Stimulated activated naive CD8-positive, alpha-beta T cell treated with anti-CD3 and anti-CD28 coated beads, Interleukin-15, Interleukin-2, amounts not matched to agents 100 ng/mL and 50 ng/mL, for 24 hours (primary cell): ENCODE data around the gene NLRP14.

Experiments
- H3K27ac Mint-ChIP-seq: one replicate; pipeline ENCODE4 v1.8.0; 2021; ENCODE audit warnings: mild to moderate bottlenecking, mixed read lengths
- H3K27me3 Mint-ChIP-seq: one replicate; pipeline ENCODE4 v1.8.0; 2021; ENCODE audit warnings: mixed read lengths
- H3K36me3 Mint-ChIP-seq: one replicate; pipeline ENCODE4 v1.8.0; 2021; ENCODE audit warnings: low read depth, mixed read lengths
- H3K4me1 Mint-ChIP-seq: one replicate; pipeline ENCODE4 v1.8.0; 2021; ENCODE audit warnings: low read depth, mixed read lengths
- H3K4me3 Mint-ChIP-seq: one replicate; pipeline ENCODE4 v1.8.0; 2021; ENCODE audit warnings: mild to moderate bottlenecking, mixed read lengths
- H3K9me3 Mint-ChIP-seq: one replicate; pipeline ENCODE4 v1.8.0; 2021; ENCODE audit warnings: mixed read lengths

NLRP14 gene

DNA sequence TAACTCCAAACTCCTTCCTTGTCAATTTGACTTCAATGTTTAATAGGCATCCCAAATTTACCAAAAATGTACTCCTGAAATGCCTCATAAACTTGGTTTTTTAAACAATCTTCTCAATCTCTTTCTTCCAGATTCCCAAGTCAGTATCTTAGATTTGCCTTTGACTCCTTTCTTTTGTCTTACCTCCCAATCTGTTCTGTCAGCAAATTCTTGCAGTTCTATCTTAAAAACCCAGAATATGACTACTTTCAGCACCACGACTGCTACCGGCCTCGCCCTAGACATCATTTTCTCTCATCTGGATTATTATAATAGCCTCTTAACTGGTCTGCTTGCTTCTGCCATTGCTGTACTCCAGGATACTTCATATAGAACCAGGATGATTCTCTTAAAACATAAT is 7.9 kb downstream of the NLRP14 start:
- no peak overlapping the region for H3K4me3 Mint-ChIP-seq
- H3K27ac Mint-ChIP-seq = no peak overlapping the region
- H3K4me1 Mint-ChIP-seq = no peaks in the 10 kb centered on the region
- H3K9me3 Mint-ChIP-seq = no peaks in the 10 kb centered on the region
- H3K36me3 Mint-ChIP-seq = no peaks in the 10 kb centered on the region
- H3K27me3 Mint-ChIP-seq = peaks cover 3% of the 10 kb centered on the region

DNA sequence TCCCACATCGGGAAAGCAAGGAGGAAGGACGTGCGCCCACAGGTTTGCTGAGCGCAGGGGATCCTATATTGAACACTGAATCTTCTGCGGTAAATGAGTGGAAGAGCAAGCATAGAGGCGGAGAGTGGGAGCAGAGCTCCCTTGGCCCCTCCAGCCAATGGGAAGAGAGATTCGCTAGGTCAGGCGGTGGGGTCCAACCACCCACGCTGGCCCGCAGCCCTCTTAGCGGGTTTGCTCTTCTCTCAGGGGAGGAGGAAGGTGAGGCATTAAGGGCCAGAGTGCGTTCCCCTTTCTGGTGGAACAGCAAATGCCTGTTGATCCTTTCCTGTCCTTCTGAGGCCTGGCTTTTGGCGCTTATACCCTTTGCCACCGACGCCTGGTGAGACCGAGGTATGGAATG is 10.6 kb downstream of the NLRP14 start:
- no peak overlapping the region for H3K27ac Mint-ChIP-seq
- no peaks in the 10 kb centered on the region for H3K27me3 Mint-ChIP-seq
- no peaks in the 10 kb centered on the region for H3K4me1 Mint-ChIP-seq
- no peak overlapping the region for H3K4me3 Mint-ChIP-seq
- no peaks in the 10 kb centered on the region for H3K36me3 Mint-ChIP-seq
- no peaks in the 10 kb centered on the region for H3K9me3 Mint-ChIP-seq

DNA sequence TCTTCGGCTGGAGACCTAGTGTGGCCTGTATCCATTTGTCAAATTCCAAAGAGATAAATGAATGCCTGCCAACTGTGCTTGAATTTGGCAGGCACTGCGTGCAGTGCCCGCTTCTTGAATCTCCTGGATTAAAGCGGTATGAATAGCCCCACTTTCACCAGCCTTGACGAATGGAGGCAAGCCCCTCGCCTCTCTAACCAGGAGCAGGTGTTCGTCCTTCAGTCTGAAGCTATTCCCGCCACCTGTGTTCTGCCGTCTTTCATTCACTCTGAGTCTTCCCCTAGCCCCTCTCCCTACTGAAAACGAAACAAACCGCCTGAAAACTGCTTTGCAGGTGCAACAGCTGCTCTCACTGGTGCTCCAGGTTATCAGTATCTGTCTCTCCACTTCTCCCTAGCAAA is 11.2 kb downstream of the NLRP14 start:
- Mint-ChIP-seq H3K27me3 (no peaks in the 10 kb centered on the region), H3K36me3 (no peaks in the 10 kb centered on the region), H3K4me3 (no peak overlapping the region)

DNA sequence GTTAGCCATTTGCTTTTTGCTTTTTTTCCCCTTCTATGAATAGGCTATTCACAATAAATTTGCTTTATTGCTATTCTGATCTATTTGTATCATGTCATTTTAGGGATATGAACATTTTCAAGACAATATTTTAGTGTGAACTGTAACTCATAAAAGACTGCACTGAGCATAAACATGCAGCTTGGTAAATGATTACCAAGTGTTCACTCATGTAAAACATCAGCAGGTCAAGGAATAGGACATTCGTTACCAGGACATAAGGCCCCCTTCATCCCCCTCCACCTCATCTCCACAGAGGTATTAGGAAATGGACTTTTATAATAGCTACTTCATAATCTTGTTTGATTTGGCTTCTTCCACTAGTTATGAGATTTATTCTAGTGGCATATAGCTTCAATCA is 12.4 kb downstream of the NLRP14 start:
- H3K36me3 Mint-ChIP-seq = no peaks in the 10 kb centered on the region
- H3K27ac Mint-ChIP-seq = no peak overlapping the region
- no peaks in the 10 kb centered on the region for H3K27me3 Mint-ChIP-seq
- no peaks in the 10 kb centered on the region for H3K9me3 Mint-ChIP-seq
- no peaks in the 10 kb centered on the region for H3K4me1 Mint-ChIP-seq
- no peak overlapping the region for H3K4me3 Mint-ChIP-seq

More for the DNA sequence above, 11.2 kb downstream of the NLRP14 start:
- no peaks in the 10 kb centered on the region for H3K4me1 Mint-ChIP-seq
- H3K27ac Mint-ChIP-seq = no peak overlapping the region
- H3K9me3 Mint-ChIP-seq = no peaks in the 10 kb centered on the region

DNA sequence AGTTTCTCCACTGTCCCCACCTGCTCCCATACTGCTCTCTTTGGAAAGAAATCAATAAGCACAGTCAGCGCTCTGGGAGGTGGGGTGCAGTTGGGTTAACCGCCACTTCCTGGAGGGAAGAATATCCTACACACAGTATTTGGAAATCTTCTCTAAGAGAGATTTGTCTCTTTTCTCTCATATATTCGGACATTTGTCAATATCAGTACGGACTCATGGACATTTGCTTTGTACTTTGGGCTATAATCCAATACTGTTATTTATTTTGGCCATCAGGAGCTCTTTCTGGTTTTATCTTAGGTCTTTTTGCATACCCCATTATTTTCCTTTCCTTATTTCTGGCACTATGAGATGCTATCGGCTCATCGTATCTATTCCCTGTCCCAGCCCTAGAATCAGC is 13.7 kb downstream of the NLRP14 start:
- H3K4me1 Mint-ChIP-seq = no peaks in the 10 kb centered on the region
- no peaks in the 10 kb centered on the region for H3K27me3 Mint-ChIP-seq
- H3K36me3 Mint-ChIP-seq = no peaks in the 10 kb centered on the region
- no peak overlapping the region for H3K27ac Mint-ChIP-seq
- H3K4me3 Mint-ChIP-seq = no peak overlapping the region
- no peaks in the 10 kb centered on the region for H3K9me3 Mint-ChIP-seq

DNA sequence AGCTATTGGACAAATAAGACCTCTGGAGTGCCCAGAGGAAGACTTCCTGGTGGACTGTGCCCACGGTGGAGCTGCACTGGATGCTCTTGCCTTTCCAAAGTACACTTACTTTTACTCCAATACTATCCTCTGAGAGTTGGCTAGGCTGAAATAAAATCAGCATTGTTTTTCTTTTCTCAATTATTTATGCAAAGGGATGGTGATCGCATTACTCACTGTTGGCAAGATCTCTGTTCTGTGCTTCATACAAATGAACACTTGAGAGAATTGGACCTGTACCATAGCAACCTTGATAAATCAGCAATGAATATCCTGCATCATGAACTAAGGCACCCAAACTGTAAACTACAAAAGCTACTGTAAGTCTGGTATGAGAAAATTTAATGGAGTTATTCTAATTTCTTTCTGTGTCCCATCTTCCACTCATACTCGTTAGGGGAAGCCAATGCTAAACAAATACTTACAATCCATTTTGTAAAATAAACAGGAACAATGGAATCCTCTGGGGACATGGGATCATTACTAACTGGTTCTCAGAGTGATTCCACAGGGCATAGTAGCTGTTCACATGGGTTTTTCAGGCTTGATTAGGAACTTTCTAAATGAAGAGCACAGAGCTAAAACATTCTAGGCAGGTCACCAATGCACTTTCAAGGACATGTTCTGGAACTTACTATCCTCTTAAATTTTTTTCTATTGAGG is 26.3 kb downstream of the NLRP14 start:
- Mint-ChIP-seq H3K27me3 (peaks cover 9% of the 10 kb centered on the region), H3K27ac (no peak overlapping the region), H3K9me3 (no peaks in the 10 kb centered on the region), H3K36me3 (no peaks in the 10 kb centered on the region), H3K4me3 (no peak overlapping the region), H3K4me1 (no peaks in the 10 kb centered on the region)

DNA sequence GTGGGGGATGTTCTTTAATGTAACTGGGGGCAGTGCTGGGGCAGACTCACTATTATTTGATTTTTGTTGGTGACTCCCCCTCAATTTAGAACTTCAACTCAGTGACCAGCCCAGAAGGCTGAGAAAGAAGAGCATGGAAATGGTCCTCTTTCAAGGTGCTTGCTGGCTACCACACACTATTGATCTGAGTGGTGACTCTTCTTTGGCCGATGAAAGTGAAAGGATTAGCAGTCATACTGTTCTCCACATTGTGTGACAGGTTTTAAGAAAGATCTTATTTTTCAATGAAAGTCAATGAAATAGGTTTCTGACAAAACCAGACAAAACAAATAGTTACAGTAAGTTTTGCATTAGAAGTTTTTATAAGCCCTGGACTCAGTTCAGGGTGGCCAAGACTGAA is 29.9 kb downstream of the NLRP14 start:
- Mint-ChIP-seq H3K4me1 (no peaks in the 10 kb centered on the region), H3K9me3 (no peaks in the 10 kb centered on the region), H3K27me3 (peaks cover 13% of the 10 kb centered on the region), H3K4me3 (no peak overlapping the region), H3K27ac (no peak overlapping the region), H3K36me3 (no peaks in the 10 kb centered on the region)

DNA sequence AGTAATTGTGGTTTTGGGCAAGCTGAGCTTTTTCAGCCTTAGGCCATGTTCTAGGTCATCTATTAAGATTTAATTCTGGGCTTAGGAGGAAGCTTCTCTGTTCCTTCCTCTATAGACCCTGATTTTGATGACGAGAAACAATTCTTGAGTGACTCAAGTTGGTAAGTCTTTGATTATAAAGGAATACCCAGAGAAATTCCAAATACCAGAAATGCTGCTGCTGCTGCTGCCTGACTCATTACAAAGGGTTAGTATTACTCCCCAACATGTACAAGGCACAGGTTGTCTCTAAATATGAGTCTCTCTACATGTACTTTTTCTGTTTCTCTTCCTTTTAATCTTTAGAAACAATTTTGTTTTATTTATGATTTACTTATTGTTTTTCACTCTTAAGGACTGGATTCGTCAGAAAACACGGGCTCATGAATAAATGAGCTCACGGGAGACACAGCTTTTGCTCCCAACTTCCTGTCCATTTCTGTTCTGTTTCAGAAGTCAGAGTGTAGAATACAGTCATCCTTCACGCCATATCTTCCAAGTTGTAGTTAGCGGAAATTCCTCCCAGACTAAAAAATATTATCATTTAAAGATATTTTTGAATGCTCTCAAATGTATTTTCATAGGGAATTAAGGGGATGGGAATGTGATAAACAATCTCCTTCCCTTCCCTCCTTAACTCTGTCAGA is 36.7 kb downstream of the NLRP14 start:
- Mint-ChIP-seq H3K4me3 (no peak overlapping the region), H3K4me1 (no peaks in the 10 kb centered on the region), H3K9me3 (no peaks in the 10 kb centered on the region), H3K27me3 (peaks cover 11% of the 10 kb centered on the region), H3K27ac (no peak overlapping the region), H3K36me3 (no peaks in the 10 kb centered on the region)

DNA sequence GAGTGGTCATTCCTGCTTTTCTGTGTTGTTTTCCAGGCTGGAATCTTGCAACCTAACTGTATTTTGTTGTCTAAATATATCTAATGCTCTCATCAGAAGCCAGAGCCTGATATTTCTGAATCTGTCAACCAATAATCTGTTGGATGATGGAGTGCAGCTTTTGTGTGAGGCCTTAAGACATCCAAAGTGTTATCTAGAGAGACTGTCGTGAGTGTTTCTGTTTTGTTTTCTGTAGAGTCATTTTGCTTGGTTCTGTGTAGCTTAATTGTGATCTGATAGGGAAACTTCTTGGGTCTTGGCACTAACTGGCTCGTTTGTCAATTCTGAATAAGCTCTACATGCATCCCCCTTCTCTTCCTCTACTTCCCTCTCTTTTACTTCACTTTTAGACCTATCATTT is 37.4 kb downstream of the NLRP14 start:
- no peaks in the 10 kb centered on the region for H3K4me1 Mint-ChIP-seq
- no peak overlapping the region for H3K27ac Mint-ChIP-seq
- no peaks in the 10 kb centered on the region for H3K36me3 Mint-ChIP-seq
- no peak overlapping the region for H3K4me3 Mint-ChIP-seq
- H3K27me3 Mint-ChIP-seq = peaks cover 11% of the 10 kb centered on the region
- H3K9me3 Mint-ChIP-seq = no peaks in the 10 kb centered on the region

DNA sequence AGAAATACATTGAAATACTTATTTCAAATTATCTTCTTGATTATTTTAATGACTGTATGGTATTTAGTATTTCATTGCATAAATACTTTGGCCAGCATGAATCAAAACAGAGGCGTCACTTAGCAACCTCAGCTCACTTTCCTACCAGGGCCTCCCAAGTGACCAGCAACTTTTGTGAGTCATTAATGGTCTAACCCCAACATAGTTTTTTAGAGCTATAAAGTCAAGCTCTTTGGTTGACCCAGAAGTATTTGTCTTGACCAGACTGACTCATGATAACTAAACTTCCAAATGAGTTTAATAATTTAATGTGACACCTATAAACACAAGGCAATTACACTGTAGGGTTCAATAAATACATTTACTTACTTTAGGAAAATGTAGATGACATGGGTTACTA is 40.6 kb downstream of the NLRP14 start:
- Mint-ChIP-seq H3K27me3 (peaks cover 5% of the 10 kb centered on the region), H3K4me1 (no peaks in the 10 kb centered on the region), H3K27ac (no peak overlapping the region)

DNA sequence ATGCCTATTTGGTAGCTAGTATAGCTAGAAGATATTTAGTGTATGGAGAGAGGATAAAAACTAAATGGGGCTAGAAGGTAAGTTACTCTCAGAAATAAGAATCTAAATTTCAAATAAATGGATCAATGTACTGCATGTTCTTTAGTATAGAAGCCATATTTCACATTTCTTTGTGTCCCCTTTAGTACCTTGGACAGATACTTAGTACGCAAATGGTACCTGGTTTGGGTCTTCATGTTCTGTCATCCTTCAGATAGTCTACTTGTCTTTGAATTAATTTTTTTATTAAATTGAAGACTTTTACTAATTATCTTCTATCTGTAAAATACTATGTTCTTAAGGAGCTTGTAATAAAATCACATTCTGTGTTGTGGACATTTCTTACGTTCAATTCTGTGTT is 42.3 kb downstream of the NLRP14 start:
- no peaks in the 10 kb centered on the region for H3K9me3 Mint-ChIP-seq
- no peak overlapping the region for H3K27ac Mint-ChIP-seq
- no peaks in the 10 kb centered on the region for H3K36me3 Mint-ChIP-seq
- H3K27me3 Mint-ChIP-seq = peaks cover 9% of the 10 kb centered on the region
- H3K4me1 Mint-ChIP-seq = no peaks in the 10 kb centered on the region
- H3K4me3 Mint-ChIP-seq = no peak overlapping the region

More for the DNA sequence above, 40.6 kb downstream of the NLRP14 start:
- H3K36me3 Mint-ChIP-seq = no peaks in the 10 kb centered on the region
- H3K9me3 Mint-ChIP-seq = no peaks in the 10 kb centered on the region
- H3K4me3 Mint-ChIP-seq = no peak overlapping the region

DNA sequence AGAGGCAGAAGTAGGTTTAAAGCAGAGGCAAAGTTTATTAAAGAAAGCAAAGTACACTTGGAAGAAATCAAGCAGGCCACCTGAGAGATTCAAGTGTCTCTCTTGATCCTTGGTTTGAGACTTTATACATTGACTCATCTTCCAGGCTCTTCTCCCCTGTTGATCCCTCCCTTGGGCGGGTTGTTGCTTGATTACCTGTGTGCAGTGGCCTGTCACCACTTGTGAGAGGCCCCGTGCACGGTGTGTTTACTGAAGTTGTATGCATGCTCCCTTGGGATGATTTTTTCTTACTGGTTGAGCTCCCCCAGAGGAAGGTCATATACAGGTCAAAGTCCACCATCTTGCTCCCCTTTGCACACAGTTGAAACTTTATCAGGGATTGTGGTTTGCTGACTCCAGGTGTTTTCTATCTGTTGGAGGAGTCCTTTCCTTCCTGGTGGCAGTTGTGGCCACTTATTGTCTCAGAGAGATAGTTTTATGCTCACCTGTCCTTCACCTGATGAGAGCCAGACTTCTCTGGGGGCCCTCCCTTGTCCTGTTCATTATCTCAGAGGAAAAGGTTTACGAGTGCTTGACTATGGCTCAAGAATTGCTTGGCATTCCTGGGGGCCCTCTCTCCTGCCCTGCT is 52.2 kb downstream of the NLRP14 start:
- H3K4me3 Mint-ChIP-seq = no peak overlapping the region

DNA sequence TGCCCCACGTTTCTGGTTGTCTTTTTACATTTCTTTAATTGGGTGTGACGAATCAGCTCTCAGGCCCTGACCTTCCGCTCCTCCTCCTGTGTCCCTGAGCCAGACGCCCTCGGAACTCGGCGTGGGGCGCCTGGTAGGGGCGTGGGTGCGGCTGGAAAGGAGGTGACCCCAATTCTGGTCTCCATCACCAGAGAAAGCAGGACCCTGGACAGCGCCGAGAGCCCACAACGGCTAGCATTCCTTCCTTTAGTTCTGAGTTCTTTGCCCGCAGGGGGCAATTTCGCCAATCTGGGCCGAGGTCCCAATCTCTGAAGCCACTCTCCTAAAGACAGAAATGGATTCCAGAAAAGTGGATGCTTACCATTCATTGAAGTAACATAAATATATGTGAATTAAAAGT is 56.8 kb downstream of the NLRP14 start:
- Mint-ChIP-seq H3K27ac (no peak overlapping the region), H3K4me3 (no peak overlapping the region), H3K9me3 (peaks cover 13% of the 10 kb centered on the region), H3K27me3 (peaks cover 10% of the 10 kb centered on the region), H3K36me3 (no peaks in the 10 kb centered on the region), H3K4me1 (no peaks in the 10 kb centered on the region)

More for the DNA sequence above, 52.2 kb downstream of the NLRP14 start:
- H3K9me3 Mint-ChIP-seq = no peaks in the 10 kb centered on the region
- no peaks in the 10 kb centered on the region for H3K4me1 Mint-ChIP-seq
- no peaks in the 10 kb centered on the region for H3K36me3 Mint-ChIP-seq
- no peak overlapping the region for H3K27ac Mint-ChIP-seq
- peaks cover 11% of the 10 kb centered on the region for H3K27me3 Mint-ChIP-seq

DNA sequence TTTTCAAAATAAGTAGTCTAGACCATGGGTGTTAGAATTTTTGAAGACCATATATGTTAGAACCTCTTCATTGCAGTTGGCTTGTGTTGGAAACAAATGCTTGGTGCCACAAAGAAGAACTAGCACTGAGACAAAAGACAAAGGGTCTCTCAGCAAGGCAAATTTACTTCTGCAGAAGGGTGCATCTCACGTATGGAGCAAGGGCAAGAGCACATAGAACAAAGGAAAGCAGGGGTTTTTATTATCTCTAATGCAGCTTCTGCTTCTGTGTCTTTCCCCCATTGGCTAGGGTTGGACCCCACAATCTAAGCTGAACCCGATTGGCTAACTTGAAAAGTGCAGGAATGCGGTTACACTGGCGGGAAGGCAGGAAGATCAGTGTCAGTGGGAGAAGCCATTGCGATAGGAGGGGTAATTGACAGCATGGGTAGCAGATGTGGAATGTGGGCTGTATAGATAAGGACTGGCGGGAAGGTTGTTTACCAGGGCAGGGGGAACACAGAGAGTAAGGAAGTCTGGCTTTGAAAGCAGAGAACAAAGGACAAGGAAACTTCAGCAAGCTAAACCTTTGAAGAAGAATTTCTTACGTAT is 59.4 kb downstream of the NLRP14 start:
- no peak overlapping the region for H3K27ac Mint-ChIP-seq
- H3K9me3 Mint-ChIP-seq = peaks cover 13% of the 10 kb centered on the region
- H3K4me1 Mint-ChIP-seq = no peaks in the 10 kb centered on the region
- no peaks in the 10 kb centered on the region for H3K36me3 Mint-ChIP-seq
- no peak overlapping the region for H3K4me3 Mint-ChIP-seq
- H3K27me3 Mint-ChIP-seq = peaks cover 7% of the 10 kb centered on the region

DNA sequence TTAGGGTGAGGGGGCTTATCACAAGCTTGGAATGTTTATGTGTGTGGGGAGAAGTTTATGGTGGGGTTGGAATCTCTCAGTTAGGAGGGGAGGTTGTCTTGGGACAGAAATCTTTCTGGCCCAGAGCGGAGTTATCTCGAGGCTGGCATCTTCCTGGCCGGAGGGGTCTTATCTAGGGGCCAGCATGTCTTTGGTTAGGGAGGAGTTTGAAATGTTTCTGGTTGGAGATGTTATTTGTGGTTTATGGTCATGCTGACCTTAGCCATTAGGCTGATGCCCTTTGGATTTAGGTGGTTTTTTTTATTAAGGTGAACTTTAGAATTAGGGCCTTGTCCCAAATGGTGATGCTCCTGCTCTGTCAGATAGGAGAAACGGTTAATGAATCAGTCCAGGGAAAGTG is 60.6 kb downstream of the NLRP14 start:
- Mint-ChIP-seq H3K27ac (no peak overlapping the region), H3K9me3 (peaks cover 13% of the 10 kb centered on the region), H3K27me3 (peaks cover 5% of the 10 kb centered on the region), H3K36me3 (no peaks in the 10 kb centered on the region), H3K4me3 (no peak overlapping the region), H3K4me1 (no peaks in the 10 kb centered on the region)
